Osteoblast (primary cell): Measurements from ENCODE around the gene PIK3R3. TPM values are rescaled to one million over a fixed set of nuclear protein-coding genes. Genes with fewer than 3 reads are reported as not detected.

Experiments
- DNase-seq: peaks from one replicate; pipeline ENCODE4 v3.0.0; 2011; ENCODE audit warnings: low spot score, mixed read lengths; ENCODE audit not compliant: insufficient read length; ENCODE audit errors: missing footprints
- H2AFZ ChIP-seq: 2 replicates; pipeline ENCODE4 v1.6.0; 2011; ENCODE audit warnings: mild to moderate bottlenecking, low read length
- H3K27ac ChIP-seq: 2 replicates; pipeline ENCODE4 v1.5.1; 2011; ENCODE audit warnings: mild to moderate bottlenecking, low read depth, low read length, moderate library complexity
- H3K27me3 ChIP-seq: 2 replicates; pipeline ENCODE4 v1.6.0; 2012; ENCODE audit warnings: mild to moderate bottlenecking, control low read depth, inconsistent platforms, low read length, moderate library complexity; ENCODE audit not compliant: insufficient read depth
- H3K36me3 ChIP-seq: 2 replicates; pipeline ENCODE4 v1.5.1; 2011; ENCODE audit warnings: mild to moderate bottlenecking, low read length, control low read depth, moderate library complexity; ENCODE audit not compliant: insufficient read depth
- H3K4me1 ChIP-seq: 2 replicates; pipeline ENCODE4 v1.5.1; 2011; ENCODE audit warnings: mild to moderate bottlenecking, low read length, control low read depth, moderate library complexity; ENCODE audit not compliant: insufficient read depth
- H3K4me2 ChIP-seq: 2 replicates; pipeline ENCODE4 v1.6.0; 2011; ENCODE audit warnings: mild to moderate bottlenecking, low read length; ENCODE audit not compliant: insufficient read depth
- H3K4me3 ChIP-seq: fragments of 200-600 bp; sonication (generic); 3 replicates; pipeline ENCODE4 v1.5.1; 2012; ENCODE audit warnings: mild to moderate bottlenecking, low read length, inconsistent platforms; ENCODE audit not compliant: insufficient read depth
- H3K79me2 ChIP-seq: 2 replicates; pipeline ENCODE4 v1.6.0; 2012; ENCODE audit warnings: mild to moderate bottlenecking, low read length, control low read depth, inconsistent platforms; ENCODE audit not compliant: insufficient read depth
- H3K9me3 ChIP-seq: 2 replicates; pipeline ENCODE4 v1.5.1; 2011; ENCODE audit warnings: low read depth, low read length, control low read depth
- H4K20me1 ChIP-seq: 2 replicates; pipeline ENCODE4 v1.6.0; 2012; ENCODE audit warnings: mild to moderate bottlenecking, low read length, control low read depth; ENCODE audit not compliant: insufficient read depth
- total RNA-seq: library from RNA; depleted of rRNA; stranded (reverse); fragments of >200 nt; gene quantifications from 2 replicates; pipeline ENCODE4 v1.2.3, GENCODE V29; 2012
- TF ChIP-seq, protein P1 (sequence below): IDR thresholded peaks from 2 replicates; pipeline ENCODE4 v1.5.1; 2011; ENCODE audit warnings: mild to moderate bottlenecking, low read depth, low read length, moderate library complexity; ENCODE audit errors: extremely low read depth

The PIK3R3 gene
- total RNA-seq, 1 donor, result 4.0 TPM

DNA sequence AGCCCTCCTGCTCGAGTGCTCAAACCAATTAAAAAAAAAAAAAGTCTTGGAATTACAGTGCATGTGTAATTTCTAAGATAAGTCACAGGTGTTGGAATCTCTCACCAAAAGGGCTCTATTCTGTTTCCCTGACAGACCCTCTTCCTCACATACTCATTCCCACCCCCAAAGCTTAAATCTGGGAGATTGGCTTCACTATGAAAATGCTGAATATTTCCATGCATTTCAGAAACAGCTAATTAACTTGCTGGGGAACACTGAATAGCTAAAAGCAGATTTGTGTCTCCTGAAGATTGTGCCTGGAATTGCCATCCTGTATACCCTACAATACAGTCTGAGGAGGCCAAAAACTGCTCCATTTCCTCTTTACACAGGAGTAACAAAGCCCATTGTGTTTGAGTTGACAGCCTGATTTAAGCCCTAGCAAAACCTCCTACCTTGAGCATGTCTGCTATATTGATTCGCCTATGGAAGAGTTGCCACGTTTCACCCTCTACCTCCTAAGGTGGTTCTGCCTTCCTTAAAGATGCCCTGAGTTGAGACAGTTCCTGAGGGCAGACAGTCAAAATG, 1.4 kb upstream of the PIK3R3 start:
- Histone ChIP-seq H2AFZ (peak overlapping the region; percentile 87), H3K4me3 (peak overlapping the region; percentile 84), H3K4me1 (peaks cover 28% of the 10 kb centered on the region), H3K36me3 (no peaks in the 10 kb centered on the region), H3K79me2 (peaks cover 13% of the 10 kb centered on the region), H3K27ac (peak overlapping the region; percentile 99), H3K27me3 (no peaks in the 10 kb centered on the region), H4K20me1 (no peaks in the 10 kb centered on the region), H3K4me2 (peak overlapping the region; percentile 95), H3K9me3 (no peaks in the 10 kb centered on the region)
- TF ChIP-seq, protein P1, sequence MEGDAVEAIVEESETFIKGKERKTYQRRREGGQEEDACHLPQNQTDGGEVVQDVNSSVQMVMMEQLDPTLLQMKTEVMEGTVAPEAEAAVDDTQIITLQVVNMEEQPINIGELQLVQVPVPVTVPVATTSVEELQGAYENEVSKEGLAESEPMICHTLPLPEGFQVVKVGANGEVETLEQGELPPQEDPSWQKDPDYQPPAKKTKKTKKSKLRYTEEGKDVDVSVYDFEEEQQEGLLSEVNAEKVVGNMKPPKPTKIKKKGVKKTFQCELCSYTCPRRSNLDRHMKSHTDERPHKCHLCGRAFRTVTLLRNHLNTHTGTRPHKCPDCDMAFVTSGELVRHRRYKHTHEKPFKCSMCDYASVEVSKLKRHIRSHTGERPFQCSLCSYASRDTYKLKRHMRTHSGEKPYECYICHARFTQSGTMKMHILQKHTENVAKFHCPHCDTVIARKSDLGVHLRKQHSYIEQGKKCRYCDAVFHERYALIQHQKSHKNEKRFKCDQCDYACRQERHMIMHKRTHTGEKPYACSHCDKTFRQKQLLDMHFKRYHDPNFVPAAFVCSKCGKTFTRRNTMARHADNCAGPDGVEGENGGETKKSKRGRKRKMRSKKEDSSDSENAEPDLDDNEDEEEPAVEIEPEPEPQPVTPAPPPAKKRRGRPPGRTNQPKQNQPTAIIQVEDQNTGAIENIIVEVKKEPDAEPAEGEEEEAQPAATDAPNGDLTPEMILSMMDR, result no peak
- DNase-seq, result no peak

DNA sequence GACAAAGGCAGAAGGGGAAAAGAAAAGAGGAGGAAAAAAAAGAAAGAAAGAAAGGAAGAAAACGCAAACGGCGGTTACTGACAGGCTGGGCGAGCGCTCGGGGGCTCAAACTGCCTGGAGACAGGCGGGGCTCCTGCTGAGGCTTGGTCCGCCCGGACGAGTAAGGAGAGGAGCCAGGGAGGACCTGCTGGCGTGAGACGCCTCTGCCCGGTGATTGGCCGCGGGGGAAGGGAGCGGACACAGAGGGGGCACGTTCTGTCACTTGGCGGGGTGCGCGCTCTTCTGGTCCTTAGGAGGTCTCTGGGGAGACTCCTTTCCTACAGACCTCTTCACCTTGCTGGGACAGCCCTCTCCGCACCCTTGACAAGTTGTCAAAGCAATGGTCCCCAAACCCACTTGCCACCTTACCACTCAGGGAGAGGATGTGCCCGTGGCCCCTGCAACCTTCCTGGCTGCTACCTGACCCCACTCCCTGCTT, 791 bp upstream of the PIK3R3 start:
- H3K79me2 ChIP-seq, result peaks cover 16% of the 10 kb centered on the region
- H3K36me3 ChIP-seq, result no peaks in the 10 kb centered on the region
- TF ChIP-seq, protein P1, result no peak
- no peaks in the 10 kb centered on the region for H4K20me1 ChIP-seq
- peaks cover 28% of the 10 kb centered on the region for H3K4me1 ChIP-seq
- peak overlapping the region; percentile 84 for H3K4me3 ChIP-seq
- peak overlapping the region; percentile 87 for H2AFZ ChIP-seq
- H3K9me3 ChIP-seq, result no peaks in the 10 kb centered on the region
- peak overlapping the region; percentile 95 for H3K4me2 ChIP-seq
- H3K27ac ChIP-seq, result peak overlapping the region; percentile 99
- H3K27me3 ChIP-seq, result no peaks in the 10 kb centered on the region
- DNase-seq, result peak; percentile 66

DNA sequence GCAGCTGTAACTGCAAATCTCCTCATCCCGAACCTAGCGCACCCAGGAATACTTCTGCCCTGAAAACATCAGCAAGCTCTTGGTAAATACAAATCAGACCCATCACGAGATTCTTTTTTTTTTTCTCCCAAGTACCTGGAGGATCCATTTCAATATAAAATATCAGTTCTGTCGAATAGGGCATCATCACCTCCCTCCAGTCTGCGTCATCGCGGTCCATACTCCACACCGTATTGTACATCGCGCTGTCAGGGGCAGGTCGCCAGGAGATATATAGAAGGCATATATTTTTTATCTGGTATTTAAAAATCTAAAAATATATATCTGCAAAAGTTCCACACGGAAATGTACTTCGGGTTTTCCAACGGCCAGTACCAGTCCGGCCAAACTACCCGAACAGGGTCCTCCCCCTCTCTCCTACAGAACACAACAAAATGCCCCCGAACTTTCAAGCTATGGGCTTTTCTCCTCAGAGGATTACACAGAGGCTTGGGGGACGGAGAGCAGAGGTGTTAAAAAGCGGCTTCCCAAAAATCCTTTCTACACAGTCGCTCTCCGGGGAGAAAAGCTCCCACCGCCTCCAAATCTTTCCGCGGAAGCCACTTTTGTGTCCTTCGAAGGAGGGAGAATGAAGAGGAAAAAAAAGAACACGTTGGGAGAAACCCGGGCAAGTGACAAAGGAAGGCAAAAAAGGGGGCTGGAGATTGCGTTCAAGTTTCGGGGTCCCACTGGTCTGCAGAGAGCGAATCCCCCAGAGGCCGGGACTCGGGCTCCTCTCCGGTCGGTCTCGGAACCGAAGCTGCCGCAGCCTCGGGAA, 509 bp downstream of the PIK3R3 start:
- H3K27ac ChIP-seq, result peak overlapping the region; percentile 99
- peaks cover 23% of the 10 kb centered on the region for H3K4me1 ChIP-seq
- peaks cover 16% of the 10 kb centered on the region for H3K79me2 ChIP-seq
- H3K27me3 ChIP-seq, result no peaks in the 10 kb centered on the region
- peak overlapping the region; percentile 74 for H2AFZ ChIP-seq
- no peak for DNase-seq
- no peaks in the 10 kb centered on the region for H3K9me3 ChIP-seq
- H4K20me1 ChIP-seq, result no peaks in the 10 kb centered on the region
- peak overlapping the region; percentile 91 for H3K4me2 ChIP-seq
- TF ChIP-seq, protein P1, result no peak
- peak overlapping the region; percentile 84 for H3K4me3 ChIP-seq
- no peaks in the 10 kb centered on the region for H3K36me3 ChIP-seq

DNA sequence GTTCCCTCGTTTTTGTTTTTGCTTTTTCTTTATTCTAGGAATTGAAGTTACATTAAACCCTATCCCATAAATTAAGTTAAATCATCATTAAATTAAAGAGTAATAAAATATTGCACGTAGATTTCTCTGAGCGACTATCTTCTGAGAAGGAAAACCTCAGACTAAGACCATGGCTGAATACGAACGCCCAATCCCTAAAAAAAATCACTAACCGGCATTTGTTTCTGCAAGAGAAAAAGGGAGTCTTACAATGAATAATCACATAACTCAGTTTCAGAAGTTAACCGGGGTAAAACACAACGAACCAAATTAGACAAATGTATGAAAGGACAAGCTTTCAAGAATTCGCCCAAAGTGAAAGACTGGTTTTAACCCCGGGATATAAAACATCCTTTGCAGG, 1.3 kb downstream of the PIK3R3 start:
- peaks cover 16% of the 10 kb centered on the region for H3K79me2 ChIP-seq
- TF ChIP-seq, protein P1, result no peak
- H3K4me1 ChIP-seq, result peaks cover 23% of the 10 kb centered on the region
- H3K4me3 ChIP-seq, result peak overlapping the region; percentile 84
- H3K27me3 ChIP-seq, result no peaks in the 10 kb centered on the region
- H3K27ac ChIP-seq, result peak overlapping the region; percentile 48
- peak; percentile 27 for DNase-seq
- no peaks in the 10 kb centered on the region for H4K20me1 ChIP-seq
- no peaks in the 10 kb centered on the region for H3K36me3 ChIP-seq
- peak overlapping the region; percentile 56 for H2AFZ ChIP-seq
- no peaks in the 10 kb centered on the region for H3K9me3 ChIP-seq
- peak overlapping the region; percentile 91 for H3K4me2 ChIP-seq
